Measurements from ENCODE around the gene YAF2.
A peak's percentile ranks its signal among the peaks of the same experiment; 100 is the strongest.
"Not testable (repeated sequence)": the region's sequence is repeated elsewhere in the genome, so short reads cannot be mapped to it uniquely, and the experiment has no call there.

The YAF2 gene

GRCh38 chr12:42222724-42223123 is 15.3 kb downstream of the YAF2 start:
- Histone ChIP-seq H3K4me3 (ENCODE audit: low read depth, low read length) (no peak overlapping the region), H3K9me3 (no peaks in the 10 kb centered on the region), H3K27me3 (no peaks in the 10 kb centered on the region), H3K4me1 (no peaks in the 10 kb centered on the region), H3K36me3 (no peaks in the 10 kb centered on the region; the same call in 1 of the 2 replicates)
- TF ChIP-seq CTCF (IDR thresholded peaks at IDR 0.05; ENCODE audit: low read depth, low read length): no peak
- DNase-seq: no peak

DNA sequence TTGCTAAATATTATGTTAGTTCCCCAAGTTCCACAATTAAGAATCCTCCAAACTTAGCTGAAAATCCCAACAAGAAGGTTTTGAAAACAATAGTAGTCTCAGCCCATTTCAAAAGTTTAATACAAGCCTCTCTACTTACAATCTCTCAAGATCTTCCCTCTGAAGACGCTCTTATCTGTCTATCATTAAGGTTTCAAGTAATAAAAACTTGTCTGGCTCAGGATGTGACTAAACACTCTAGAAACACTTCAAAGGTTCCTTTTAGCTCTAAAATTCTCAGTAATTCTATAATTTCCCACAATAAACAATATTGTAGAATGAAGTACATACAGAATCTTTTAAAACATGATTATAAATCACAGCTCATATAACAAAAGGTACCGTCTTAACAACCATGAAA is 16.3 kb downstream of the YAF2 start:
- Histone ChIP-seq H3K4me3 (ENCODE audit: low read depth, low read length) (no peak overlapping the region), H3K27me3 (no peaks in the 10 kb centered on the region), H3K4me1 (no peaks in the 10 kb centered on the region), H3K36me3 (no peaks in the 10 kb centered on the region; the same call in 1 of the 2 replicates), H3K9me3 (no peaks in the 10 kb centered on the region)
- no peak for DNase-seq
- no peak for TF ChIP-seq CTCF (IDR thresholded peaks at IDR 0.05; ENCODE audit: low read depth, low read length)

- Histone ChIP-seq H3K27me3 (no peaks in the 10 kb centered on the region), H3K4me1 (peaks cover 15% of the 10 kb centered on the region), H3K9me3 (no peaks in the 10 kb centered on the region), H3K4me3 (ENCODE audit: low read depth, low read length) (no peak overlapping the region), H3K36me3 (no peaks in the 10 kb centered on the region)
- DNase-seq: no peak
- no peak for TF ChIP-seq CTCF (IDR thresholded peaks at IDR 0.05; ENCODE audit: low read depth, low read length)
Measured at GRCh38 chr12:42217656-42218055, 20.4 kb downstream of the YAF2 start.

GRCh38 chr12:42216737-42217136 is 21.3 kb downstream of the YAF2 start:
- no peak for DNase-seq
- no peaks in the 10 kb centered on the region for H3K36me3 ChIP-seq
- no peak for TF ChIP-seq CTCF (IDR thresholded peaks at IDR 0.05; ENCODE audit: low read depth, low read length)
- H3K9me3 ChIP-seq: no peaks in the 10 kb centered on the region
- H3K4me1 ChIP-seq: peaks cover 15% of the 10 kb centered on the region
- no peaks in the 10 kb centered on the region for H3K27me3 ChIP-seq
- H3K4me3 ChIP-seq (ENCODE audit: low read depth, low read length): no peak overlapping the region

- not testable (repeated sequence) for H3K27me3 ChIP-seq; H3K4me3 ChIP-seq (ENCODE audit: low read depth, low read length); DNase-seq; H3K36me3 ChIP-seq; H3K9me3 ChIP-seq
- H3K4me1 ChIP-seq: peaks cover 15% of the 10 kb centered on the region
Measured at GRCh38 chr12:42215759-42216158, 22.3 kb downstream of the YAF2 start.

DNA sequence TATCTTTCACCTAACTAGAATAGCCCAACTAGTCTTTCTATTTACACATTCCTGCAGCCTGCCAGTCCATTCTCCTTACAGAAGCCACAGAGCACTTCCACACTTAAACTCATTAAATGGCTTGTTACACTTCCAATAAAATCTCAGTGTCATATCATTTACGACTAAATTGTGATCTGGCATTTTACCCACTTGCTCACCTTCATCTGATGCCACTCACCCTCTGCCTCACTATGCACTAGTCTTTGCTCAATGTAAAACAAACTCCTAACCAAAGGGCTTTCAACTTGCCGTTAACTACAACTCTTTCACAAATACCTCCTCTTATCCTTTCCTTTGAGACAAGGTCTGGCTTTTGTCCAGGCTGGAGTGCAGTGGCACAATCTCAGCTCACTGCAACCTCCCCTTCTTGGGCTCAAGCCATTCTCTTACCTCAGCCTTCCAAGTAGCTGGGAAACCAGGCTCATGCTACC is 24.1 kb downstream of the YAF2 start:
- H3K4me3 ChIP-seq (ENCODE audit: low read depth, low read length): no peak overlapping the region
- no peak for TF ChIP-seq CTCF (IDR thresholded peaks at IDR 0.05; ENCODE audit: low read depth, low read length)
- H3K4me1 ChIP-seq: peaks cover 15% of the 10 kb centered on the region
- no peaks in the 10 kb centered on the region for H3K27me3 ChIP-seq
- H3K36me3 ChIP-seq: peaks cover 4% of the 10 kb centered on the region
- peak; percentile 27 for DNase-seq
- no peaks in the 10 kb centered on the region for H3K9me3 ChIP-seq

- DNase-seq: peak; percentile 86
- H3K36me3 ChIP-seq: peaks cover 4% of the 10 kb centered on the region
- no peak for TF ChIP-seq CTCF (IDR thresholded peaks at IDR 0.05; ENCODE audit: low read depth, low read length)
- H3K27me3 ChIP-seq: no peaks in the 10 kb centered on the region
- H3K9me3 ChIP-seq: no peaks in the 10 kb centered on the region
- peaks cover 15% of the 10 kb centered on the region for H3K4me1 ChIP-seq
- no peak overlapping the region for H3K4me3 ChIP-seq (ENCODE audit: low read depth, low read length)
Measured at GRCh38 chr12:42213023-42213422, 25.0 kb downstream of the YAF2 start.

Data from BE2C (cell line).